ENCODE data around the gene GCSH. TPM values are rescaled to one million over a fixed set of nuclear protein-coding genes. Genes with fewer than 3 reads are reported as not detected.

The GCSH gene
- total and polyA plus RNA-seq, 4 donors: 34.6 to 132 (median 55.0) TPM

DNA sequence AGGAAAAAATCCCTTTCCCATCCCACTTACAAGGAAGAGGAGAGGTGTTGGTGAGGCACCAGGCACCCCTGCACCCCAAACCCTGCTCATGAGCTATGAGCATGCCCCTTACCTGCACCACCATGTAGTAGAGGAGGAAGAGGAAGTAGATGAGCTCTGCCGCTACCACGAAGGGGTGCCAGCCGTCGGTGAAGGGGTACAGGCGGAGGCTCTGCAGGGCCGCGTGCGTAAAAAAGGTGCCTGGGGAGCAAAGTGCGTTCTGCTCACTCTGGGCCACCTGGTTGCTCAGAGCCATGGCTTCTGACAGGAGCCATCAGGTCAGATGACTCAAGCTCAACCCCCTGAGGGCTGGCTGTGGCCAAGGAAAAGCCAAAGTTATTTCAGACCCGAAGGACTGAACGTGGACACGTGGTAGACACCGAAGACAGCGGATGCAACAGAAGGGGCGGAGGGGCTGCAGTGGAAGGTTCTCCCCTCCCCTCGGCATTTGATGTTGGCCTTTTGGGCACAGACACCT, 25.3 kb upstream of the GCSH start:
- no peaks in the 10 kb centered on the region for H3K9me3 ChIP-seq (ENCODE audit: control insufficient read depth in 4 of 4, low read length in 3 of 4)
- no peak overlapping the region for H3K4me3 ChIP-seq (ENCODE audit: low read depth in 1 of 3, low read length in 3 of 3)
- no peak for DNase-seq (ENCODE audit: low spot score)
- H3K4me1 ChIP-seq (ENCODE audit: control insufficient read depth in 4 of 4, insufficient read depth in 4 of 4, low read length in 3 of 4): peaks cover 2 to 8% (median 5%) of the 10 kb centered on the region in 4 donors
- no peak overlapping the region for H3K9ac ChIP-seq (ENCODE audit: low read depth in 1 of 2, low read length in 2 of 2)
- no peak for TF ChIP-seq NR2F2 (IDR thresholded peaks at IDR 0.05)
- no peak for TF ChIP-seq JUND (IDR thresholded peaks at IDR 0.05)
- TF ChIP-seq HNF4G (IDR thresholded peaks at IDR 0.05): no peak
- TF ChIP-seq YY1 (IDR thresholded peaks at IDR 0.05): no peak
- TF ChIP-seq, protein P1, sequence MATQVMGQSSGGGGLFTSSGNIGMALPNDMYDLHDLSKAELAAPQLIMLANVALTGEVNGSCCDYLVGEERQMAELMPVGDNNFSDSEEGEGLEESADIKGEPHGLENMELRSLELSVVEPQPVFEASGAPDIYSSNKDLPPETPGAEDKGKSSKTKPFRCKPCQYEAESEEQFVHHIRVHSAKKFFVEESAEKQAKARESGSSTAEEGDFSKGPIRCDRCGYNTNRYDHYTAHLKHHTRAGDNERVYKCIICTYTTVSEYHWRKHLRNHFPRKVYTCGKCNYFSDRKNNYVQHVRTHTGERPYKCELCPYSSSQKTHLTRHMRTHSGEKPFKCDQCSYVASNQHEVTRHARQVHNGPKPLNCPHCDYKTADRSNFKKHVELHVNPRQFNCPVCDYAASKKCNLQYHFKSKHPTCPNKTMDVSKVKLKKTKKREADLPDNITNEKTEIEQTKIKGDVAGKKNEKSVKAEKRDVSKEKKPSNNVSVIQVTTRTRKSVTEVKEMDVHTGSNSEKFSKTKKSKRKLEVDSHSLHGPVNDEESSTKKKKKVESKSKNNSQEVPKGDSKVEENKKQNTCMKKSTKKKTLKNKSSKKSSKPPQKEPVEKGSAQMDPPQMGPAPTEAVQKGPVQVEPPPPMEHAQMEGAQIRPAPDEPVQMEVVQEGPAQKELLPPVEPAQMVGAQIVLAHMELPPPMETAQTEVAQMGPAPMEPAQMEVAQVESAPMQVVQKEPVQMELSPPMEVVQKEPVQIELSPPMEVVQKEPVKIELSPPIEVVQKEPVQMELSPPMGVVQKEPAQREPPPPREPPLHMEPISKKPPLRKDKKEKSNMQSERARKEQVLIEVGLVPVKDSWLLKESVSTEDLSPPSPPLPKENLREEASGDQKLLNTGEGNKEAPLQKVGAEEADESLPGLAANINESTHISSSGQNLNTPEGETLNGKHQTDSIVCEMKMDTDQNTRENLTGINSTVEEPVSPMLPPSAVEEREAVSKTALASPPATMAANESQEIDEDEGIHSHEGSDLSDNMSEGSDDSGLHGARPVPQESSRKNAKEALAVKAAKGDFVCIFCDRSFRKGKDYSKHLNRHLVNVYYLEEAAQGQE (IDR thresholded peaks at IDR 0.05): no peak
- no peak for TF ChIP-seq FOXA1 (IDR thresholded peaks at IDR 0.05)
- TF ChIP-seq RAD21 (IDR thresholded peaks at IDR 0.05): no peak
- TF ChIP-seq CTCF (IDR thresholded peaks at IDR 0.05; ENCODE audit: low read depth, low read length, missing input control): no peak
- TF ChIP-seq SP1 (IDR thresholded peaks at IDR 0.05): no peak
- TF ChIP-seq RXRA (IDR thresholded peaks at IDR 0.05): no peak
- TF ChIP-seq TAF1 (conservative IDR thresholded peaks at IDR 0.05): no peak
- TF ChIP-seq EGR1 (IDR thresholded peaks at IDR 0.05; ENCODE audit: low read depth in 2 of 2): no peak
- no peaks in the 10 kb centered on the region for H3K36me3 ChIP-seq (ENCODE audit: control insufficient read depth in 4 of 4, insufficient read depth in 3 of 4, low read depth in 1 of 4, low read length in 3 of 4)
- 92% methylated on average over 16 of the region's 16 CpGs for WGBS
- no peaks in the 10 kb centered on the region for H3K27me3 ChIP-seq (ENCODE audit: control insufficient read depth in 4 of 4, insufficient read depth in 4 of 4, low read length in 3 of 4)
- H3K27ac ChIP-seq (ENCODE audit: low read depth in 1 of 2, low read length in 2 of 2): no peak overlapping the region

DNA sequence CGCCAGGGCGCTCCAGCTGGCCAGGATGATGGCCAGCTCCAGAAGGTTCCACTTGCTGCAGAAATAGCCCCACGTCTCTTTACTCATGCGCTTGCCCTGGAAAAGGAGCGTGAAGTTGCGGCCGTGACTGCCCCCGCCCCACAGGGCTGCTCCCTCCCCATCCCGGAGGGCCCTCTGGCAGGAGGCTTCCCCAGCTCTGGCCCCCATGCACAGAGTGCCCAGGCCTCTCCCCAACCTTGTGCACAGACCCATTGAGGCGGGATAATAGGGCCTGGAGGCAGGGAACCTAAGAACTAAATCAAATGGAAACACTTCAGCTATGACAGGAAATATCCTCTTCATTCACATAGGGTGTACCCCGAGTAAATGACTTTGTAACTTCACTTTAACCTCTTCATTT, 21.2 kb upstream of the GCSH start:
- Histone ChIP-seq H3K27ac (ENCODE audit: low read depth in 1 of 2, low read length in 2 of 2) (no peak overlapping the region), H3K9ac (ENCODE audit: low read depth in 1 of 2, low read length in 2 of 2) (no peak overlapping the region), H3K27me3 (ENCODE audit: control insufficient read depth in 4 of 4, insufficient read depth in 4 of 4, low read length in 3 of 4) (no peaks in the 10 kb centered on the region), H3K4me3 (ENCODE audit: low read depth in 1 of 3, low read length in 3 of 3) (no peak overlapping the region), H3K4me1 (ENCODE audit: control insufficient read depth in 4 of 4, insufficient read depth in 4 of 4, low read length in 3 of 4) (no peaks in the 10 kb centered on the region), H3K36me3 (ENCODE audit: control insufficient read depth in 4 of 4, insufficient read depth in 3 of 4, low read depth in 1 of 4, low read length in 3 of 4) (no peaks in the 10 kb centered on the region), H3K9me3 (ENCODE audit: control insufficient read depth in 4 of 4, low read length in 3 of 4) (no peaks in the 10 kb centered on the region)
- TF ChIP-seq HNF4G (IDR thresholded peaks at IDR 0.05) (no peak), JUND (IDR thresholded peaks at IDR 0.05) (no peak), CTCF (IDR thresholded peaks at IDR 0.05; ENCODE audit: low read depth, low read length, missing input control) (no peak), RXRA (IDR thresholded peaks at IDR 0.05) (no peak), TAF1 (conservative IDR thresholded peaks at IDR 0.05) (no peak), FOXA2 (IDR thresholded peaks at IDR 0.05) (no peak), NR2F2 (IDR thresholded peaks at IDR 0.05) (no peak)
- TF ChIP-seq, protein P1 (IDR thresholded peaks at IDR 0.05): no peak
- TF ChIP-seq, protein P2, sequence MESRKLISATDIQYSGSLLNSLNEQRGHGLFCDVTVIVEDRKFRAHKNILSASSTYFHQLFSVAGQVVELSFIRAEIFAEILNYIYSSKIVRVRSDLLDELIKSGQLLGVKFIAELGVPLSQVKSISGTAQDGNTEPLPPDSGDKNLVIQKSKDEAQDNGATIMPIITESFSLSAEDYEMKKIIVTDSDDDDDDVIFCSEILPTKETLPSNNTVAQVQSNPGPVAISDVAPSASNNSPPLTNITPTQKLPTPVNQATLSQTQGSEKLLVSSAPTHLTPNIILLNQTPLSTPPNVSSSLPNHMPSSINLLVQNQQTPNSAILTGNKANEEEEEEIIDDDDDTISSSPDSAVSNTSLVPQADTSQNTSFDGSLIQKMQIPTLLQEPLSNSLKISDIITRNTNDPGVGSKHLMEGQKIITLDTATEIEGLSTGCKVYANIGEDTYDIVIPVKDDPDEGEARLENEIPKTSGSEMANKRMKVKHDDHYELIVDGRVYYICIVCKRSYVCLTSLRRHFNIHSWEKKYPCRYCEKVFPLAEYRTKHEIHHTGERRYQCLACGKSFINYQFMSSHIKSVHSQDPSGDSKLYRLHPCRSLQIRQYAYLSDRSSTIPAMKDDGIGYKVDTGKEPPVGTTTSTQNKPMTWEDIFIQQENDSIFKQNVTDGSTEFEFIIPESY (IDR thresholded peaks at IDR 0.05): no peak
- TF ChIP-seq, protein P3, sequence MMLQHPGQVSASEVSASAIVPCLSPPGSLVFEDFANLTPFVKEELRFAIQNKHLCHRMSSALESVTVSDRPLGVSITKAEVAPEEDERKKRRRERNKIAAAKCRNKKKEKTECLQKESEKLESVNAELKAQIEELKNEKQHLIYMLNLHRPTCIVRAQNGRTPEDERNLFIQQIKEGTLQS (IDR thresholded peaks at IDR 0.05): no peak
- no peak for DNase-seq (ENCODE audit: low spot score)
- 74% methylated on average over 11 of the region's 11 CpGs for WGBS
